GM12878 (cell line): Measurements from ENCODE around the gene NEUROD1. TPM values are rescaled to one million over a fixed set of nuclear protein-coding genes. Genes with fewer than 3 reads are reported as not detected.

Experiments used
- ATAC-seq: fragments of 200-7000 bp; cut with Tn5 transposase; 3 replicates; pipeline ENCODE4 v1.9.1; 2020; ENCODE audit warnings: mild to moderate bottlenecking, moderate library complexity
- BruUV-seq: library from RNA; stranded (reverse); fragments of 400-500 nt; replicated peaks from 2 replicates; lab custom pipeline; 2021; lab: Mats Ljungman, UMichigan
- CTCF ChIA-PET: fragments of 300-600 bp; sonication (Branson Sonifier 250); formaldehyde crosslinking; extraction: SDS; loops from one replicate; lab custom pipeline; 2021; ENCODE audit warnings: inconsistent platforms; lab: Yijun Ruan, JAX
- POLR2A ChIA-PET: fragments of 350-600 bp; formaldehyde crosslinking; extraction: SDS; loops from one replicate; lab custom pipeline; 2021; ENCODE audit warnings: inconsistent platforms; lab: Charles Lee
- RAD21 ChIA-PET: fragments of 300-600 bp; sonication (Branson Sonifier 250); formaldehyde crosslinking; loops from one replicate; lab custom pipeline; 2023; ENCODE audit warnings: antibody characterized with exemption; ENCODE audit not compliant: unreplicated experiment; lab: Charles Lee
- SMC1A ChIA-PET: fragments of 300-600 bp; sonication (Branson Sonifier 250); formaldehyde crosslinking; loops from one replicate; lab custom pipeline; 2023; ENCODE audit not compliant: unreplicated experiment, uncharacterized antibody; lab: Charles Lee
- DNase-seq: peaks from one replicate; pipeline ENCODE4 v3.0.0-alpha.2; 2011; ENCODE audit warnings: low read depth, low spot score
- FAIRE-seq: peaks from 3 replicates; lab custom pipeline; 2011; peaks lifted over from hg19 to GRCh38; lab: Jason Lieb, UNC
- H2AFZ ChIP-seq: 2 replicates; pipeline ENCODE4 v1.6.0; 2011; ENCODE audit warnings: low read depth, low read length, control low read depth; ENCODE audit not compliant: control insufficient read depth
- H3K27ac ChIP-seq: 2 replicates; pipeline ENCODE4 v1.5.1; 2011; ENCODE audit warnings: control low read depth; ENCODE audit not compliant: control insufficient read depth, insufficient read depth
- H3K27me3 ChIP-seq, 2 experiments: replicated peaks in 1 of 2; 2 replicates each; pipeline versions ENCODE4 v1.6.0 to v1.6.1; 2011; ENCODE audit warnings: low read length in 1 of 2; ENCODE audit not compliant: control insufficient read depth in 2 of 2, insufficient read depth in 2 of 2
- H3K36me3 ChIP-seq, 2 experiments: 2 replicates each; pipeline ENCODE4 v1.5.1; 2011; ENCODE audit warnings: low read length in 1 of 2; ENCODE audit not compliant: control insufficient read depth in 2 of 2, insufficient read depth in 2 of 2
- H3K4me1 ChIP-seq: 2 replicates; pipeline ENCODE4 v1.6.1; 2011; ENCODE audit warnings: mild to moderate bottlenecking, low read length, moderate library complexity, mixed read lengths; ENCODE audit not compliant: control insufficient read depth, insufficient read depth
- H3K4me2 ChIP-seq: 2 replicates; pipeline ENCODE4 v1.6.0; 2011; ENCODE audit warnings: control low read depth; ENCODE audit not compliant: control insufficient read depth, insufficient read depth
- H3K4me3 ChIP-seq: fragments of 200-600 bp; sonication (generic); 2 replicates; pipeline ENCODE4 v1.5.1; 2016
- H3K79me2 ChIP-seq: 2 replicates; pipeline ENCODE4 v1.6.0; 2011; ENCODE audit warnings: low read length; ENCODE audit not compliant: control insufficient read depth, insufficient read depth
- H3K9ac ChIP-seq: 2 replicates; pipeline ENCODE4 v1.8.0; 2011; ENCODE audit warnings: low read length, control low read depth, mixed read lengths; ENCODE audit not compliant: control insufficient read depth, insufficient read depth
- H3K9me3 ChIP-seq: replicated peaks from 3 replicates; pipeline ENCODE4 v1.5.1; 2011; ENCODE audit warnings: mild to moderate bottlenecking, low read length; ENCODE audit not compliant: control insufficient read depth, insufficient read depth
- H4K20me1 ChIP-seq: 2 replicates; pipeline ENCODE4 v1.6.0; 2011; ENCODE audit not compliant: control insufficient read depth, insufficient read depth
- LARP7 ChIP-seq: fragments of 450-650 bp; IDR thresholded peaks from 2 replicates; pipeline ENCODE4 v1.6.1; 2017; ENCODE audit warnings: mild to moderate bottlenecking
- SIN3A ChIP-seq: IDR thresholded peaks from 2 replicates; pipeline ENCODE4 v1.6.1; 2012; ENCODE audit warnings: low read depth, low read length, improper control_type of control experiment
- STAT3 ChIP-seq: IDR thresholded peaks from 2 replicates; pipeline ENCODE4 v1.6.1; 2011; ENCODE audit warnings: low read depth, low read length, improper control_type of control experiment
- SUZ12 ChIP-seq: fragments of 200-600 bp; sonication (generic); IDR thresholded peaks from one replicate; pipeline ENCODE4 v1.6.1; 2018; ENCODE audit warnings: antibody characterized with exemption, mild to moderate bottlenecking; ENCODE audit not compliant: unreplicated experiment
- WGBS: methylation state at CpG from one replicate; pipeline ENCODE4 v1.1.6; 2016; ENCODE audit warnings: low lambda C conversion rate; ENCODE audit not compliant: insufficient replicate concordance, insufficient coverage; ENCODE audit errors: missing lambda C conversion rate; 5-methylcytosine and 5-hydroxymethylcytosine counted together
- in situ Hi-C: fragments of 300-500 bp; cut with MboI; formaldehyde crosslinking; loops from 9 replicates; pipeline ENCODE4 v1.14.3; 2018; ENCODE audit warnings: mixed read lengths
- intact Hi-C: fragments of 100-400 bp; cut with micrococcal nuclease; formaldehyde crosslinking; loops from one replicate; pipeline ENCODE4 v1.14.2; 2022; ENCODE audit not compliant: unreplicated experiment
- polyA plus RNA-seq, 11 experiments: library from polyadenylated mRNA; depleted of rRNA in 4 of 11; unstranded in 6 of 11; stranded (reverse) in 5 of 11; fragments of >200 nt; fragmentation: Nextera tagmentation in 4 of 11; fragmentation: Illumina TruSeq in 1 of 11; extraction: Ambion mirVana in 4 of 11; extraction: Trizol in 1 of 11; gene quantifications; 1 replicate in 1 of 11; 2 replicates in 10 of 11; pipeline versions ENCODE4 v1.2.1 to v1.2.3, GENCODE V29; 2011 to 2016; ENCODE audit warnings: inconsistent platforms in 2 of 11, missing spikeins in 2 of 11, low read depth in 1 of 11
- total RNA-seq, 4 experiments: library from RNA; depleted of rRNA in 3 of 4; stranded (reverse); fragments of >200 nt in 3 of 4; fragmentation: Illumina TruSeq in 1 of 4; extraction: Trizol in 1 of 4; gene quantifications; 2 replicates each; pipeline versions ENCODE4 v1.2.1 to v1.2.3, GENCODE V29; 2013 to 2021

The NEUROD1 gene
- total and polyA plus RNA-seq, 10 of the 15 experiments (the other 5 are each of a cell fraction or from before 2014, with no cell fraction given) = not detected

- Histone ChIP-seq H3K4me3 (no peak overlapping the region), H3K9me3 (peaks cover 2% of the 10 kb centered on the region; the same call in 2 of the 3 replicates), H3K9ac (no peak overlapping the region), H2AFZ (no peak overlapping the region), H3K27me3 (peaks cover 18 to 45% of the 10 kb centered on the region in 2 experiments), H3K27ac (no peak overlapping the region), H4K20me1 (no peaks in the 10 kb centered on the region), H3K79me2 (no peaks in the 10 kb centered on the region), H3K36me3 (no peaks in the 10 kb centered on the region), H3K4me2 (no peak overlapping the region), H3K4me1 (no peaks in the 10 kb centered on the region)
- in situ Hi-C loops (no loop called here), intact Hi-C loops (no loop called here)
- ChIA-PET SMC1A (no interaction called here), RAD21 (no interaction called here), POLR2A (no interaction called here), CTCF (interaction anchor here (0.7 kb wide), 1 partner anchor 32 kb away, joined by 3 read pairs; no protein-coding TSS in a partner anchor)
- FAIRE-seq = no peak
- BruUV-seq = no TSS peak
- no peak for ATAC-seq
- DNase-seq = no peak
- no peak for TF ChIP-seq STAT3
- TF ChIP-seq SUZ12 = peak; percentile 95
- no peak for TF ChIP-seq LARP7
- TF ChIP-seq, all 136 proteins: peak for 1
- WGBS = 27% methylated on average over 43 of the region's 85 CpGs
Observed at GRCh38 chr2:181683518-181684453, 3.5 kb upstream of the NEUROD1 start.

GRCh38 chr2:181682795-181683517, 2.6 kb upstream of the NEUROD1 start:
- Histone ChIP-seq H3K79me2 (no peaks in the 10 kb centered on the region), H3K4me3 (no peak overlapping the region), H2AFZ (no peak overlapping the region), H3K27ac (no peak overlapping the region), H3K9ac (no peak overlapping the region), H3K4me1 (no peaks in the 10 kb centered on the region), H3K36me3 (no peaks in the 10 kb centered on the region), H4K20me1 (no peaks in the 10 kb centered on the region), H3K9me3 (peaks cover 2% of the 10 kb centered on the region; the same call in 2 of the 3 replicates), H3K4me2 (no peak overlapping the region), H3K27me3 (peaks cover 18 to 49% of the 10 kb centered on the region in 2 experiments)
- CTCF ChIA-PET = no interaction called here
- in situ Hi-C loops = no loop called here
- FAIRE-seq (no peak), DNase-seq (no peak), ATAC-seq (no peak)
- TF ChIP-seq SUZ12 = peak; percentile 29
- TF ChIP-seq SIN3A = no peak
- intact Hi-C loops = no loop called here
- 37% methylated on average over 42 of the region's 42 CpGs for WGBS
- POLR2A ChIA-PET = no interaction called here
- RAD21 ChIA-PET = no interaction called here
- BruUV-seq = no TSS peak
- SMC1A ChIA-PET = no interaction called here
